Right kidney (tissue), 1 donor: ENCODE measurements around the gene RASGRF2.
"Not testable (repeated sequence)": the region's sequence is repeated elsewhere in the genome, so short reads cannot be mapped to it uniquely, and the experiment has no call there.

Experiments used
- DNase-seq: peaks from one replicate; pipeline ENCODE4 v3.0.0-alpha.2; 2016

The RASGRF2 gene

DNA sequence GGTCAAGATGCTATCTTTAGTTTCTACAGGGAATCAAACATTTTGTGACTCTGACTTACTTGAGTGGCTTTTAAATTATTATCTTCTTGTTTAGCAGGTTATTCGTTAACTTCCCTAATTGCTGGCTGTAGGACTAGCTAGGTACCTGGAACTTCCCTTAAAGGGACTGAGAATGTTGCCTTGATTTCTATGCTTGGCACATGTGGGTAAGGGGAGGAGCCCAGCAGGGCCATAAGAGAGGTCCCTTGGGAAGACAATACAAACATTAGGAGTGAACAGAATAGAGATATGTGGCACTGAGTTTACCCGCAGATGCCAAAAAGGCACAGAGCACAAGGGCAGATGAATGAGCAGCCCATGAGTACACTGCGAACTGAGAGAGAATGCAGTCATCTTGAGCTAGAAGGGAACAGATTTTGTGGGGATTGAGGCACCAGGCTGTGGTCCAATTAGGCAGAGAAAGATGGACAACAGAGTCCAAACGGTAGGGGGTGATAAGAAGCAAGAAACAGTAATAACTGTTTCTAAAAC is 282.8 kb downstream of the RASGRF2 start:
- no peak for DNase-seq

DNA sequence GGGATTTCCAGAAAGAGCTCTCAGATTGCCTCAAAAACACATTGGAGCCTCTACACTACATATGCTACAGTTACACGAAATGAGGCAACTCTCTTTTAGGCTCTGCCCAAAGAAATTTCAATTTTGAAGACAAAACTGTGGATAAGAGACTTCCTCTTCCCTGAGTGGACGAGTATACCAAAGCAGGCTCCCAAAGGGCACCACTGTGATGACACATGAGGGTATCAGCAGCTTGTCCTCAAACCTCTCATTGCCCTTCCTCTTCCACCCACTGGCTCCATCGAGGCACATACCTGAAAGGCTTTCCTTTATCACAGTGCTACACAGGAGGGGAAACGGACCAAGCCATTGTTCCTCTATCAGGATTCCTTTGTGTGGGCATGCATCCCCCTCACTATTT is 284.3 kb downstream of the RASGRF2 start:
- no peak for DNase-seq

GRCh38 chr5:81245871-81246235 is 285.7 kb downstream of the RASGRF2 start:
- no peak for DNase-seq

DNA sequence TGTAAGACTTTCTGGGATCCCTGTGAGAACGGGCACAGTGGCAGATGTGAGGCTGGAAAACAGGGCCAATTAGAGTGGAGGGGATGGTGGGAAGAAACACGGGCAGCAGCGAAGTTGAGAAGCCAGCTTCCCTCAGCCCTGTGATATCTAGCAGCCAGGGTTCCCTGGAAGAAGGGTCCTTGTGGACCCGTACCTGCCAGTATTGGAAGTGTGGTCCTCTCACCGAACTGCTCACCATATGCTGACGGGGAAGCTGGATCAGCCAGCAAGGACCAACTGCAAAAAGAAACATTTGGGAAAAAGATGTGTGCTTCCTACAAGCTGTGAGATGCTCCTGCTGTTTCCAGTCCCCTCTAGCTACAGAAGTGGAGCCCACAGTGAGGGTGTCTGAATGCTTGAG is 286.5 kb downstream of the RASGRF2 start:
- no peak for DNase-seq

GRCh38 chr5:81247441-81247972 is 287.3 kb downstream of the RASGRF2 start:
- DNase-seq: no peak

DNA sequence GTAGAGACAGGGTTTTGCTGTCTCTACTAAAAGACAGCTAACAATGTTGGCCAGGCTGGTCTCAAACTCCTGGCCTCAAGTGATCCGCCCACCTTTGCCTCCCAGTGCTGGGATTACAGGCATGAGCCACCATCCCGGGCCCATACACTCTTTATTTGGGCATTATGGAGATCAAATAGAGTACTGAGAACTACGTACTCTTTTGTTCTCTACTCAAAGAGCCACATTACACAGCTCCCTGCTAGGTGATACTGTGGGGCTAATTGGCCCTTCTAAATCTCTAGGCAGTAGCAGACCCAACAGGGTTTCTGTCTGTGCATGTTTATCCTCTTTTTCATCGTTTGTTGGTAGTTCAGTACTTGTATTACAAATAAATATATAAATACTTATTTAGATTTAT is 289.1 kb downstream of the RASGRF2 start:
- DNase-seq: no peak

DNA sequence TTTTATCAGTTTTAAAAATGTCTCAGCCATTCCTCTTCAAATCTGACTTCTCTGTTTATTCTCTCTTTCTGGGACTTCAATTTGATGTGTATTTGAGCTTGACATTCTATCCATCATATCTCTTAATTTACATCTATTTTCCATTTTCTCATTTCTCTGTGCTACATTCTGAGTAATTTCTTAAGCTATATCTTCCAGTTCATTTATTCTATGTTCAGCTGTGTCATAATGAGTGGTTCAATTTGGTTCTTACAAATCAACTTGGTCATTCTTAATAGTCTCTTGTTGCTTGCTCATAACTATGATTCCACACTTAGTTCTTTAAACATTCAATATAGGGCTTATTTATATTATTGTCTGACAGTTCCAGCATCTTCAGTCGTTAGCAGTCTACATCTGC is 289.8 kb downstream of the RASGRF2 start:
- DNase-seq: no peak

DNA sequence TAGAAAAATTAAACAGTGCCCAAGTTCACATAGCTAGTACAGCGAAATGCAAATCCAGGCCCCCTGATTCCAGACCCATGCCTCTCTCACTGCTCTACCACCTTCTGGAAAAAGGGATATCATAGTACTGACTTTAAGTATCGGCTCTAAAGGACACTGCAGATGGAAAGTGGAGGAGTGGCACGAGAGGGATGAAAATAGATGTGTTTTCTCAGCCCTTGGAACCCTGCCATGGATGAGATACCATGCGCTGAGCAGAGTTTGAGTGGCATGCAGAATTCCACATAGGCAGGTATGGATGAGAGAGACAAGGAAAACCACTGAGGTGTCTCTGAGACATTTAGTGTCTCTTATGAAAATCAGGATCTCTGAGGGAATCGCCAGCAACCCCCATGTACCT is 291.8 kb downstream of the RASGRF2 start:
- no peak for DNase-seq

DNA sequence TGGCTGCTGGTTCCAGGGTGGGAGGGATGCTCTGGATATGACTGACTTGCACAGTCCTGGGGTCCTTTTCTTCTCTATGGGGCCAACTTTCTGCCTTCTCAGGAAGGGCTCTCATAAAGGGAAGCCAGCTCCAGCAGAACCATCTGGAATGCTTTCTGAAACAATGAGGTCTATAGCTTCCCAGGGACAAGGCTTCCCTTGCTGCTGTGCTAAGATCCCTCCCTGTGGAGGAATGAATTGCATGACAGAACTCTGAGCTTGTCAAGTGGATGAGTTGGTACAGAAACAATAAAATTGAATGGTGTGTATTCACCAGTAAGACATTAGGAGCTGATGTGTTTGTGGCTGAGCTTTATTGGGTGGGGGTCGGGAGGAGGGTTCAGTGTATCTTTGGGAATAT is 292.7 kb downstream of the RASGRF2 start:
- no peak for DNase-seq

DNA sequence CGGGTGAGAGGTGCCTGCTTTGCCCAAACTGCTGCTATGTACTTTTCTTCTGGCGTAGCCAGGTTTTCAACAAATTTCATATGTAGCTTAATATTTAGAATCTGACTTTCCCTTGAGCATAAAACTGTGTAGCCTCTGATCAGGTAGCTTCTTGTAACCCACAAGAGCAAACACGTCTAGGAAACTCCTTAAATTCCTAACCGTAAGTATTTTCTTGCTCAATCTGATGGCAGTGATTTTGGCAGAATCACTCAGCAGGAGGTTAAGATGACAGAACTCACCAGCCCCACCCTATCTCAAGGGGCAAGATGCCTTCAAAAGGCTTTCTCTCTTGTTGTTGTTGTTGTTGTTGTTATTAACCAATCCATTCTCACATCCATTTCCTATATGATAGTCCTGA is 293.7 kb downstream of the RASGRF2 start:
- no peak for DNase-seq

- DNase-seq: no peak
Observed at GRCh38 chr5:81254886-81255559, 294.9 kb downstream of the RASGRF2 start.

DNA sequence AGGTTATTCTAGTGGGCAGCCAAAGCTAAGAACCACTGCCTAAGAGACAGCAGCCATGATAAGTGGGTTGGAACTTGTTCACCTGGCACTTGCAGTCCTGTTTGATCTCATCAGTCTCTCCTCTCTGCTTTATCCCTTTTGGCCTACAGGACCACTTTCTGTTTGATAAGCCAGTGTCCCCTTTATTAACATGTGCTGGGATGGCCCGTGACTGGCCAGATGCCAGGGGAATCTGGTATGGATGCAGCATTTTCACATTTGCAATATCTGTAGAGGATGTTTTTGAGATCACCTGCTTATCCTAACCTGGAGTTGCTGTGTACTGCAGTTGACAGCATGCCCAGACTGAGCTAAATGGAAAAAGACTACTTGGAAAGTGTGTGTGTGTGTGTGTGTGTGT is 296.6 kb downstream of the RASGRF2 start:
- DNase-seq: no peak

GRCh38 chr5:81262796-81263195 is 302.6 kb downstream of the RASGRF2 start:
- DNase-seq: not testable (repeated sequence)

DNA sequence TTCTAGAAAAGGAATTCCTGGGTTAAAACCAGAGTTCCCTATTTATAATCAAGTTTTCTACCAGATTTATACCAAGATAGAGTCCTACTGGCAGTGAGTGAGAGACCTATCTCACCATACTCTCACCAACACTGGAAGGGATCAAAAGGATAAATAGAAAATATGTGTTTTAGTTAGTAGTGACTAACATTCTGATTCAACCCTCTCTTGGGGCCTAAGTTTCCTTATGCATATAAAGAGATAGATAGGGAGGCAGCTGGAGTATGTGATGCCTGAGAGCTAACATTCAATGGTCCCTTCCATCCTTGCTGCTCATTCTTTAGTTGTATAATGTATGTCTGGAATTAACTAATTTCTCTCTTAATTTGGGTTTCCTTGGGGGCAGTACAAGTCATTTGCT is 304.9 kb downstream of the RASGRF2 start:
- no peak for DNase-seq

GRCh38 chr5:81268521-81269196 is 308.5 kb downstream of the RASGRF2 start:
- no peak for DNase-seq

- DNase-seq: no peak
Observed at GRCh38 chr5:81269751-81270393, 309.7 kb downstream of the RASGRF2 start.

DNA sequence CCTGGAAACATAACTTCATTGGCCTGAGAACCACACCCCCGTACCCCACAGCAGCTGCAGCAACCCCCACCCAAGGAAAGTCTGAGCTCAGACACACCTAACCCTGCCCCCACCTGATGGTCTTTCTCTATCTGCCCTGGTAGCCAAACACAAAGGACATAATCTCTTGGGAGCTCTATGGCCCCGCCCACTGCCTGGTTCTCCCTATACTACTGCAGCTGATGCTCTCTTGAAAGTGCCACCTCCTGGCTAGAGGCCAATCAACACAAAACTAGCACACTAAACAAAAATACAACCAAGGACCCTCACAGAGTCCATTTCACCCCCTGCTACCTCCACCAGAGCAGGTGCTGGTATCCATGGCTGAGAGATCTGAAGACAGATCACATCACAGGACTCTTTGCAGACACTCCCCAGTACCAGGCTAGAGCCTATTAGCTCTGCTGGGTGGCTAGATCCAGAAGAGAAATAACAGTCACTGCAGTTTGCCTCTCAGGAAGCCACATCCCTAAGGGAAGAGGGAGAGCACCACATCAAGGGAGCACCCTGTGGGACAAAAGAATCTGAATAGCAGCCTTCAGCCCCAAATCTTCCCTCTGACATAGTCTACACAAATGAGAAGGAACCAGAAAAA is 310.3 kb downstream of the RASGRF2 start:
- DNase-seq: not testable (repeated sequence)
